CD4-positive, CD25-positive, alpha-beta regulatory T cell (primary cell): ENCODE results near the gene NTNG2. TPM values are rescaled to one million over a fixed set of nuclear protein-coding genes. Genes with fewer than 3 reads are reported as not detected.

Experiments used
- ATAC-seq, 2 donors: fragments of 150-1000 bp; cut with Tn5 transposase; one replicate each; pipeline ENCODE4 v1.10.0; 2021; ENCODE audit warnings: low read depth in 2 of 2, moderate number of reproducible peaks in 2 of 2, moderate library complexity in 1 of 2
- DNase-seq, 3 donors: peaks; one replicate each; pipeline versions ENCODE4 v3.0.0 to v3.0.0-alpha.2; 2012 to 2022; ENCODE audit warnings: mixed read lengths in 1 of 3
- H3K27ac ChIP-seq: one replicate; pipeline ENCODE4 v1.7.0; 2013; ENCODE audit warnings: mild to moderate bottlenecking, low read length; ENCODE audit not compliant: insufficient read depth, poor library complexity, severe bottlenecking
- H3K27me3 ChIP-seq: one replicate; pipeline ENCODE4 v1.7.0; 2013; ENCODE audit warnings: low read length; ENCODE audit not compliant: control insufficient read depth, insufficient read depth
- H3K36me3 ChIP-seq: one replicate; pipeline ENCODE4 v1.7.0; 2013; ENCODE audit warnings: mild to moderate bottlenecking, low read length, moderate library complexity; ENCODE audit not compliant: control insufficient read depth, insufficient read depth
- H3K4me1 ChIP-seq: 2 replicates; pipeline ENCODE4 v1.7.0; 2013; ENCODE audit warnings: mild to moderate bottlenecking, low read length; ENCODE audit not compliant: insufficient read depth, control insufficient read depth, poor library complexity, severe bottlenecking
- H3K4me3 ChIP-seq: one replicate; pipeline ENCODE4 v1.7.0; 2013; ENCODE audit warnings: low read depth, mild to moderate bottlenecking, low read length, moderate library complexity
- H3K9me3 ChIP-seq, 2 experiments: 1 replicate in 1 of 2; 2 replicates in 1 of 2; pipeline ENCODE4 v1.7.0; 2013; ENCODE audit warnings: low read length in 2 of 2, mild to moderate bottlenecking in 1 of 2, moderate library complexity in 1 of 2; ENCODE audit not compliant: control insufficient read depth in 2 of 2
- H3K27ac Mint-ChIP-seq, 3 donors: one replicate each; pipeline ENCODE4 v1.8.0; 2020 to 2022; ENCODE audit warnings: mild to moderate bottlenecking in 3 of 3, mixed read lengths in 3 of 3, moderate library complexity in 2 of 3
- H3K27me3 Mint-ChIP-seq: one replicate; pipeline ENCODE4 v1.8.0; 2022; ENCODE audit warnings: mild to moderate bottlenecking, mixed read lengths
- H3K36me3 Mint-ChIP-seq: one replicate; pipeline ENCODE4 v1.8.0; 2020; ENCODE audit warnings: mixed read lengths
- H3K4me1 Mint-ChIP-seq, 4 donors: one replicate each; pipeline ENCODE4 v1.8.0; 2020 to 2022; ENCODE audit warnings: mixed read lengths in 4 of 4, mild to moderate bottlenecking in 1 of 4
- H3K4me3 Mint-ChIP-seq, 4 donors: one replicate each; pipeline ENCODE4 v1.8.0; 2020 to 2022; ENCODE audit warnings: mild to moderate bottlenecking in 4 of 4, mixed read lengths in 4 of 4, moderate library complexity in 3 of 4
- H3K9me3 Mint-ChIP-seq, 7 donors: one replicate each; pipeline ENCODE4 v1.8.0; 2020 to 2022; ENCODE audit warnings: mixed read lengths in 7 of 7, mild to moderate bottlenecking in 3 of 7, moderate library complexity in 2 of 7
- polyA plus RNA-seq, 4 donors: library from polyadenylated mRNA; unstranded; fragments of 300-500 nt; fragmentation: Illumina TruSeq; gene quantifications; one replicate each; pipeline ENCODE4 v1.2.3, GENCODE V29; 2021
- total RNA-seq: library from RNA; stranded (reverse); gene quantifications from one replicate; pipeline ENCODE4 v1.2.3, GENCODE V29; 2022

Gene NTNG2
- total and polyA plus RNA-seq, 5 donors from 2014 or later, result 0.50 to 14.7 (median 1.2) TPM

GRCh38 chr9:132166599-132166998, 4.7 kb downstream of the NTNG2 start:
- Histone ChIP-seq H3K4me1 (peaks cover 18% of the 10 kb centered on the region), H3K36me3 (no peaks in the 10 kb centered on the region), H3K9me3 (no peaks in the 10 kb centered on the region), H3K4me3 (no peak overlapping the region), H3K27ac (no peak overlapping the region), H3K27me3 (peaks cover 5% of the 10 kb centered on the region)
- Mint-ChIP-seq H3K27ac (no peak overlapping the region), H3K4me3 (no peak overlapping the region), H3K4me1 (peaks cover 0 to 13% (median 2%) of the 10 kb centered on the region in 4 donors), H3K27me3 (peaks cover 35% of the 10 kb centered on the region), H3K9me3 (peaks cover 0 to 2% (median 0%) of the 10 kb centered on the region in 7 donors), H3K36me3 (no peaks in the 10 kb centered on the region)
- DNase-seq (peak in 1 of 3 donors; percentile 29), ATAC-seq (no peak)

GRCh38 chr9:132167192-132167591, 5.3 kb downstream of the NTNG2 start:
- Histone ChIP-seq H3K27ac (no peak overlapping the region), H3K4me3 (no peak overlapping the region), H3K27me3 (peaks cover 5% of the 10 kb centered on the region), H3K4me1 (peaks cover 18% of the 10 kb centered on the region), H3K9me3 (no peaks in the 10 kb centered on the region), H3K36me3 (no peaks in the 10 kb centered on the region)
- peaks cover 0 to 13% (median under 1%) of the 10 kb centered on the region in 4 donors for H3K4me1 Mint-ChIP-seq
- H3K27me3 Mint-ChIP-seq, result peaks cover 31% of the 10 kb centered on the region
- DNase-seq, result no peak
- no peaks in the 10 kb centered on the region for H3K36me3 Mint-ChIP-seq
- H3K27ac Mint-ChIP-seq, result no peak overlapping the region
- no peak for ATAC-seq
- no peak overlapping the region for H3K4me3 Mint-ChIP-seq
- H3K9me3 Mint-ChIP-seq, result peaks cover 0 to 2% (median 0%) of the 10 kb centered on the region in 7 donors

GRCh38 chr9:132168347-132168746, 6.5 kb downstream of the NTNG2 start:
- Mint-ChIP-seq H3K4me3 (no peak overlapping the region), H3K36me3 (no peaks in the 10 kb centered on the region), H3K4me1 (peaks cover 0 to 11% (median under 1%) of the 10 kb centered on the region in 4 donors), H3K9me3 (peaks cover 0 to 2% (median 0%) of the 10 kb centered on the region in 7 donors), H3K27me3 (peaks cover 28% of the 10 kb centered on the region), H3K27ac (no peak overlapping the region)
- peaks cover 8% of the 10 kb centered on the region for H3K4me1 ChIP-seq
- DNase-seq (no peak), ATAC-seq (no peak)
- H3K27ac ChIP-seq, result no peak overlapping the region
- no peaks in the 10 kb centered on the region for H3K9me3 ChIP-seq
- no peaks in the 10 kb centered on the region for H3K36me3 ChIP-seq
- no peak overlapping the region for H3K4me3 ChIP-seq
- peaks cover 5% of the 10 kb centered on the region for H3K27me3 ChIP-seq

- no peak overlapping the region for H3K4me3 Mint-ChIP-seq
- peaks cover 0 to 8% (median under 1%) of the 10 kb centered on the region in 4 donors for H3K4me1 Mint-ChIP-seq
- H3K27ac Mint-ChIP-seq, result no peak overlapping the region
- H3K9me3 Mint-ChIP-seq, result peaks cover 0 to 2% (median 0%) of the 10 kb centered on the region in 7 donors
- Histone ChIP-seq H3K4me1 (peaks cover 3% of the 10 kb centered on the region), H3K27ac (no peak overlapping the region), H3K36me3 (no peaks in the 10 kb centered on the region), H3K4me3 (no peak overlapping the region), H3K27me3 (peaks cover 4% of the 10 kb centered on the region), H3K9me3 (no peaks in the 10 kb centered on the region)
- ATAC-seq (no peak), DNase-seq (no peak)
- H3K27me3 Mint-ChIP-seq, result peaks cover 25% of the 10 kb centered on the region
- H3K36me3 Mint-ChIP-seq, result no peaks in the 10 kb centered on the region
Observed at GRCh38 chr9:132168851-132169250, 7.0 kb downstream of the NTNG2 start.

- H3K4me3 ChIP-seq, result no peak overlapping the region
- Mint-ChIP-seq H3K4me3 (peak overlapping the region in 1 of 4 donors; percentile 60), H3K27me3 (peaks cover 19% of the 10 kb centered on the region), H3K36me3 (no peaks in the 10 kb centered on the region), H3K9me3 (no peaks in the 10 kb centered on the region), H3K4me1 (peaks cover 0 to 5% (median under 1%) of the 10 kb centered on the region in 4 donors), H3K27ac (no peak overlapping the region)
- H3K27me3 ChIP-seq, result peaks cover 3% of the 10 kb centered on the region
- no peaks in the 10 kb centered on the region for H3K36me3 ChIP-seq
- peak; percentile 39 to 56 (median 41) for DNase-seq
- ATAC-seq, result peak; percentile 41 to 53
- H3K4me1 ChIP-seq, result peaks cover 2% of the 10 kb centered on the region
- no peaks in the 10 kb centered on the region for H3K9me3 ChIP-seq
- H3K27ac ChIP-seq, result no peak overlapping the region
Observed at GRCh38 chr9:132169672-132170392, 8.0 kb downstream of the NTNG2 start.

GRCh38 chr9:132171702-132172101, 9.8 kb downstream of the NTNG2 start:
- no peak for DNase-seq
- no peak for ATAC-seq
- H3K4me3 Mint-ChIP-seq, result no peak overlapping the region
- peaks cover 5% of the 10 kb centered on the region for H3K27me3 Mint-ChIP-seq
- Histone ChIP-seq H3K27me3 (no peaks in the 10 kb centered on the region), H3K4me3 (no peak overlapping the region), H3K9me3 (no peaks in the 10 kb centered on the region), H3K27ac (no peak overlapping the region), H3K4me1 (peaks cover 2% of the 10 kb centered on the region), H3K36me3 (no peaks in the 10 kb centered on the region)
- H3K36me3 Mint-ChIP-seq, result no peaks in the 10 kb centered on the region
- no peaks in the 10 kb centered on the region for H3K9me3 Mint-ChIP-seq
- no peak overlapping the region for H3K27ac Mint-ChIP-seq
- peaks cover 0 to 4% (median 0%) of the 10 kb centered on the region in 4 donors for H3K4me1 Mint-ChIP-seq

- DNase-seq, result no peak
- no peak overlapping the region for H3K27ac Mint-ChIP-seq
- Histone ChIP-seq H3K27ac (no peak overlapping the region), H3K9me3 (no peaks in the 10 kb centered on the region), H3K27me3 (no peaks in the 10 kb centered on the region), H3K36me3 (no peaks in the 10 kb centered on the region), H3K4me3 (no peak overlapping the region), H3K4me1 (peaks cover 2% of the 10 kb centered on the region)
- ATAC-seq, result no peak
- H3K4me1 Mint-ChIP-seq, result peaks cover 0 to 4% (median 0%) of the 10 kb centered on the region in 4 donors
- H3K4me3 Mint-ChIP-seq, result peak overlapping the region in 1 of 4 donors; percentile 47
- H3K36me3 Mint-ChIP-seq, result no peaks in the 10 kb centered on the region
- peaks cover 5% of the 10 kb centered on the region for H3K27me3 Mint-ChIP-seq
- no peaks in the 10 kb centered on the region for H3K9me3 Mint-ChIP-seq
Observed at GRCh38 chr9:132172185-132172584, 10.3 kb downstream of the NTNG2 start.

GRCh38 chr9:132175431-132175830, 13.6 kb downstream of the NTNG2 start:
- H3K27ac Mint-ChIP-seq, result no peak overlapping the region
- Histone ChIP-seq H3K27ac (no peak overlapping the region), H3K27me3 (no peaks in the 10 kb centered on the region), H3K36me3 (no peaks in the 10 kb centered on the region), H3K9me3 (no peaks in the 10 kb centered on the region), H3K4me1 (no peaks in the 10 kb centered on the region), H3K4me3 (no peak overlapping the region)
- H3K27me3 Mint-ChIP-seq, result peaks cover 8% of the 10 kb centered on the region
- DNase-seq (no peak), ATAC-seq (no peak)
- H3K4me3 Mint-ChIP-seq, result no peak overlapping the region
- H3K4me1 Mint-ChIP-seq, result no peaks in the 10 kb centered on the region
- H3K36me3 Mint-ChIP-seq, result no peaks in the 10 kb centered on the region
- peaks cover 0 to 1% (median 0%) of the 10 kb centered on the region in 7 donors for H3K9me3 Mint-ChIP-seq
